Pons (tissue), 1 donor: ENCODE measurements around the gene CD274.

Experiments used
- DNase-seq: peaks from one replicate; pipeline ENCODE4 v3.0.0-alpha.2; 2016; ENCODE audit warnings: low spot score

Gene CD274

GRCh38 chr9:5500441-5501235 lies 50.3 kb downstream of the CD274 start:
- no peak for DNase-seq

GRCh38 chr9:5502553-5502952 lies 52.2 kb downstream of the CD274 start:
- no peak for DNase-seq

DNA sequence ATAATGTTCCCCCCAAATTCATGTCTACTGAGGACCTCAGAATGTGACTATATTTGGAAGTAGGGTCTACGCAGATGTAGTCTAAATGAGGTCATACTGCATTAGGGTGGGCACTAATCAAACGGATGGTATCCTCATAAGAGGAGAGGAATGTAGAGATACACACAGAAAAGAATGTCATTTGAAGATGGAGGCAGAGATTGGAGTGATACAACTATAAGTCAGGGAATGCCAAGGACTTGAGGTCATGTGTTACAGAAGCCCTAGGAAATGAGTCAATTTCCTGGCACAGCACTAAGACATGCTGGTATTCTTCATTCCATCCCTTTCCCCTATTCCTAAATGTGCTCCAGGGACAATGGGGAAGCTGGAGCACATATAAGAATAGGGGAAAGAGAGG lies 59.2 kb downstream of the CD274 start:
- no peak for DNase-seq

DNA sequence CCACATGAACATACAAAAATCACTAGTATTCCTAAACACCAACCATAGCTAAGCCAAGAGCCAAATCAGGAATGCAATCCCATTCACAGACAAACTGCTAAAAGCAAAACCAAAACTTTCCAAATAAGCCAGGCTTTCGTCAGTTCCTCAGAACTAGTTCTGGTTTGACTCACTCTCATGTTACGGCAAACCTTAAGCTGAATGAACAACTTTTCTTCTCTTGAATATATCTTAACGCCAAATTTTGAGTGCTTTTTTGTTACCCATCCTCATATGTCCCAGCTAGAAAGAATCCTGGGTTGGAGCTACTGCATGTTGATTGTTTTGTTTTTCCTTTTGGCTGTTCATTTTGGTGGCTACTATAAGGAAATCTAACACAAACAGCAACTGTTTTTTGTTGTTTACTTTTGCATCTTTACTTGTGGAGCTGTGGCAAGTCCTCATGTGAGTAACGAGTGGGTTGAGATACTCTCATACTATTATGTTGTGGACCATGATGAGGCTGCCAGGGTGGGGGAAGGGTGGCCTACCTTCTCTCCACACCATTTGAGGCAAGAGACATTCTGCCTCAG lies 60.1 kb downstream of the CD274 start, which contains the start of gene PDCD1LG2:
Gene PDCD1LG2 (plus strand): TSS at position 172 of the 572 bp plus-strand sequence. CDS start 12,016 bp downstream, outside the sequence.
- DNase-seq: peak; percentile 62

DNA sequence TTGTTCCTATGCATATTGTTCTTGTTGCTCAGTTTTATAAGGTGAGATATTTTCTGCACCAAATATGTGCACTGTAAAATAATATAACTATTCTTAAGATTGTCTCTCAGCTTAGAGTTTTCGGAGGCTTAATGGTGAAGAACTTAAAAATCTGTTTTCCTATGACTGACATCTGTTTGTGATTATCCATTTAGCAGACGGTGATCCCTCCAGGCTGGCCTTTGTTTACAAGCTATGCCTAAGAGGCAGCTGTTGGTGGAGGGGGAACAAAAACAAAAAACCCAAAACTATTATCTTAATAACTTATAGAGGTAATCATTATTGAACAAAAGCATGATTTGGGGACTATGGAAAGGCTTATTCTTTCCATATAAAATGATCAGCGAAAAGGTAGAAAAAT lies 60.6 kb downstream of the CD274 start:
- DNase-seq: no peak

DNA sequence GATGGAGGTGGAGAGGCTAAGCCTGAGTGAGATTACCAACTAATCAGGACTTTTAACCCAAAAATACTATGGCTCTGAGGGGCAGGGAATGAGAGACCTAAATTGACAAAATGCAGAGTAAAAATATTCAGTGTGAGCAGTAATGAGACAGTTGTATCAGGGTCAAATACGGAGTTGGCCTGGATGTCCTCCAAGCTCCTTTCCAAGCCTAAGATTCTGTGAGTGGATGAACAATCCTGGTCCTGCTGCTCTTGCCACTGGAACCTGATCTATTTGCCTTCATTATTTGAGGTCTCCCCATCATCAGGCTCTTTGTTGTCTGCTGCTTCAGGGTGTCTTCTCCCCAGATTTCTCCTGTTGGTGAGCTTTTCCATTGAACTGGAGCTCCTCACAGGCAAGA lies 61.1 kb downstream of the CD274 start:
- no peak for DNase-seq

DNA sequence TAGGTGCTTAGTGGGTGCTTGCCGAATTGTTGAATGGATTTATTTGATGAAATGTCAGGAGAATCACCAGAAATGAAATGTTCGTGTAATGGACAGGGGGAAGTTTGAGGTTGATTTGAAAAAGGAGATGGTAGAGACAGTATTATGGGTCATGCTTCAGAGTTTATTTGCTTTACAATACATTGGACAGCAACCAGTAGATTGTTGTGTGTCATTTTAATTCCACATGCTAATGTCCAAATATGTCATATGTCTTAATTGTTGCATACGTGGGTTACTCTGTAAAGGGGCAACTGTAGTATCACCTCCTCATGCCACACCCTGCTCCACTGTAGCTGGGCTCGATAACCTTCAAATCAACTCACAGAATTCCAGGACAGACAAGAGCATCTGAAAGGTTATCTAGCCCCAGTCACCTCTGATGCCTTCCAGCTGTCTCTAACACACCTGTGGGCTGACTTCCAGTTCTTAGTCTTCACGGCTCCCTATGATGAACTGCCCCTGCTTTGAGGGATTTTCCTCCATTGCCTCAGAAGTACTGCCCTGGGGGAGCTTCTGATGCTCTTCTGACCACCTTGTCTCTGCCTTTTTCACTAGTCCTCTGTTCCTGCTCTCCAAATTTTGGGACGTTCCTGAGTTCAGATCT lies 61.7 kb downstream of the CD274 start:
- no peak for DNase-seq

DNA sequence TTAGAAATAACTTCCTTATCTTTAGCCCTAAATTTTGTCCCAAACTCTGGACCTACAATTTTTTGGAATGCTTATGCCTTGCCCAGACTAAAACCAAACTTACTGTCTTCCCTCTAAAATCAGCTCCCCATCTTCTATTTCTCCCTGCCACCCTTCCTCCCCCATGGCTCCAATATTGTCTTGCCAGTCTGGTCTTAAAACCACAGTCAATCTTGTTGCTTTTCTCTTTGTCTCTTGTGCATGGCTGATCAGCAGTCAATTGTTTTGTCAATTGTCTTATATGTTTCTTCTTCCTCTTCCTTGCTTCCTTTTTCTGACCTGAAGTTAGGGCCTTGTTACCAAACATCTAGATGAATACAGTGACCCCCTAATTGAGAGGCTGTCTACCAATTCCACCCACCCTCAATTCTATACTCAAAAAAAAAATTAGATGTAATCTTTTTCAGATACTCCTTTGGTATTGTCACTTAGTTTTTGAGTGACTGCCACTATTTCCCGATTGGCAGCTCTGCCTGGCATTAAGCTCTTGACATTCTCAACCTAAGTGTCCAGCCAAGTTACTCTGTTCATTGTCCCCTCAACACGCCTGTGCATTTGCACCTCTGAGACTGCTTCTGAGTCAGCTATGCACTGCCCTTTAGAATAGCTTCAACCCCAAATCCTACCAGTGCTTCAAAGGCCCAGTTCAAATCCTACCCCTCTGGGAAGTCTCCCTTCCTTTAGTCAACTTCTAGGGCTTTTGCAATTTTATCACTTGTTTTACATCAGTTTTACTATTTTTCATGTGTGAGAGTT lies 62.5 kb downstream of the CD274 start:
- DNase-seq: no peak

GRCh38 chr9:5513966-5514616 lies 63.7 kb downstream of the CD274 start:
- no peak for DNase-seq

- no peak for DNase-seq
These were observed 64.4 kb downstream of the CD274 start for GRCh38 chr9:5514617-5515260.

- no peak for DNase-seq
These were observed 64.9 kb downstream of the CD274 start for GRCh38 chr9:5515261-5515650.

GRCh38 chr9:5516453-5517220 lies 66.3 kb downstream of the CD274 start:
- no peak for DNase-seq

DNA sequence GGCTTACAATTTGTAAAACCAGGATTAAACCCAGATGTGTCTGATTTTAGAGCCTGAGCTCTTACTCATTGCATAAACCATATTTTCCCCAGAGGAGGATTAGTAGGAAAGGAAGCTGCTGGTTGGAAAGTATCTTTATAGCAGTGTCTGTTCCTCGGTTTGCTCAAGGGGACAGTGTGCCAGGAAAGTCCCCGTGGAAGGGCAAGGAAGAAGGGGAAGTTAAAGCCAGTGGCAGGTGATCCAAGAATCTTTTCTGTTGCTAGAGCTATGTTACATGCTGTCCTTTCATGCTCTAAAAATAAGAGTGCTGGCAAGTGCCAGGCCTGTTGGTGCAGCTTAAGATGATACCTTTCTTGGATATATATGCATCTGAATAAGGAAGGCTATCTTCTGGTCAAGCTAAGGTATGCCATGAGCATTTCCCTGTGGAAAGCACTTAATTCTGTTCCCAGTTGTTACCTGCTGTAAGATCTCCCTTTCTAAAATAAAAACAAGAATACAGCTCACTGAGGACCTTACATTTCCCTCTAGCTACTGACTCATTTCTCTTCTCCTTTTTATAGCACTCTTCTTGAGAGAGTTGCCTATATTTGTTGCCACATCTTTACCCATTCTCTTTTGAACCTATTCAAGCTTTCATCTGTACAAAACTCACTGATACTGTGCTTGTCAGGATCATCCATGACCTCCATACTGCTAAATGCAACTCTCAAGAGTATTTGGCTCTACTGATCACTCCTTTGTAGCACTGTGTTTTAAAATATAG lies 68.0 kb downstream of the CD274 start:
- no peak for DNase-seq

DNA sequence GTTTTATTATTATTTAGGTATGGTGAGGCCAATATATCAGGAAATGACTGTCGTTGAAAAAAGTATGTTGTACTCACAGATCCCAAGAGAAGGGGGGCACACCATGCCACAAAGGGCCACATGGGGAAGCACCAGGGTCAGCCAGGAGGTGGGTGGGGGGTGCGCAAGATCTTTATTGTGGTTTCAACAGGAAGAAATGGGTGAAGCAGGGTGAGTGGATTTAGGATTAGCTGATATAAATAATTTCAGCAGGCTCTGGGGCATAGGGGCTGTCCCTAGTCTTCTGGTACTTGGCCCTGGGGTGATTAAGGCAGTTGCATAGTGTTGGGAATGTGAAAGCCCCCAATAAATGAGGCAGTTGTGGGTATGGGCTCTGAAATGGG lies 68.6 kb downstream of the CD274 start:
- DNase-seq: no peak
